Stimulated activated CD8-positive, alpha-beta memory T cell treated with anti-CD3 and anti-CD28 coated beads, Interleukin-12 subunit alpha, Interleukin-12 subunit beta, amount 100 ng/mL, for 4 hours (primary cell): ENCODE measurements around the gene FNBP1L.
"Not testable (repeated sequence)": the region's sequence is repeated elsewhere in the genome, so short reads cannot be mapped to it uniquely, and the experiment has no call there.

Experiments
- DNase-seq: peaks from one replicate; pipeline ENCODE4 v3.0.0-alpha.2; 2020; ENCODE audit warnings: low read depth

FNBP1L gene

DNA sequence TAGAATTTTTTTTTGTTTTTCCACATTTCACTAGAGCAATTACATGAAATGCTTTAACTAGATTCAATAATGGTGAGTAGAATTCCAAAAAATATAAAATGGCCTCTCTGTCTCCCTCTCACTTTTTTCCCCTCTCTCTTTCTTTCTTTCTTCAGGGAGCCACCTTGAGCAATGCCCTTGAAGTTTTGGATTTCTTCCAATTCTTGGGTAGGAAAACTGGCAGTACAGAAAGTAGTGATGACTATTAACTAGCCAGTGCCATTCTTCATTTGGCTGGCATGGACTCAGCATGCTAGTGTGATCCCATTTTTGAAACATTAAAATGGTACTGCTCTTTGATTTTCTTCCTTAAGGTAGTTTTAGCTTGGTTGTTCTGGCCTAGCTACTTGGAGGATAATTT, 4.5 kb upstream of the FNBP1L start:
- no peak for DNase-seq

DNA sequence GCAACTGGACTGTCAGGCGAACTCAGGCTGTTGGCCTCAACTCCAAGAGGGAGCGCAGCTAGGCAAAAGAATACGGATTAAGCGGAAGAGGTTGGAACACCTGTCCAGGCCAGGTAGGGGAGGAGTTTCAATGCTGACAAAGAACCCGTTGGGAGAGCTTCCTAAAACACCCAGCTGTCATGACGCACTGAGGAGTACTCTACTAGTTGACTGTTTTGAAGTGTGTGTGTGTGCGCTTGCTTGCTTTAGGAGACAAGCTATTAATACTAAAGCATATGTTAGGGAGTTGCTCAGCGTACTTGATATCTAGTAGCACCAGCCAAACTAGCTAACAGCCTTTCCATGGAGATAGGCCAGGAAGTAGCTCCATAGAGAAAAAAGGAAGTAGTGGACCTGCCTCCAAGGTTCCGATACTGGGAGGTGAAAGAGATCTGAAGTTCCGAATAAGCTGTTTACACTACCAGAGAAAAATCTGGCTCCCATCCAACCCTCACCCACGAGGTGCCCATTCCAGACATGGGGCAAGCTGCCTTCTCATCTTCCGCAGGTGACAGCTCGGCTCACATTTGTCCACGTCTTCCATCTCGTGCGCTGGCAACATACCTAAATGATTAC, 974 bp upstream of the FNBP1L start:
- DNase-seq = no peak

- DNase-seq = no peak
Observed at GRCh38 chr1:93448292-93448982, 519 bp downstream of the FNBP1L start.

- DNase-seq = no peak
Observed at GRCh38 chr1:93448983-93449804, 1.3 kb downstream of the FNBP1L start.

GRCh38 chr1:93450321-93450720, 2.4 kb downstream of the FNBP1L start:
- no peak for DNase-seq

DNA sequence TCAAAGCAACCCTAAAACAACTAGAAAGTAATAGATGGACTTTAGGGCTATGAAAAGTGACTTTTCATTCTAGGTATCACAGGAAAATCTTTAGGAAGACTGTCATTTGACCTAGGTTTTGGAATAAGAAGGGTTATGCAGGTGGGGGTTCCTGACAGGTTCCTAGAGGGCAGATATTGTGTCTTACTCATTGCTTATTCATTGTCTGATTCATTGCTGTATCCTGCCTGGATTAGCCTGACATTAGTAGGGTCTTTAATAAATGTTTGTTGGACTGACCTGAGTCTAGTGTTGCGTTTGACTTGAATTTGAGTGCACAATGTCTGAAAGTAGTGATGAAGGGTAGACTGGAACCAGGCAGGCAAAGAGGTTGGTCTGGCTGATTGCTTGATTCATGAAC, 6.0 kb downstream of the FNBP1L start:
- no peak for DNase-seq

DNA sequence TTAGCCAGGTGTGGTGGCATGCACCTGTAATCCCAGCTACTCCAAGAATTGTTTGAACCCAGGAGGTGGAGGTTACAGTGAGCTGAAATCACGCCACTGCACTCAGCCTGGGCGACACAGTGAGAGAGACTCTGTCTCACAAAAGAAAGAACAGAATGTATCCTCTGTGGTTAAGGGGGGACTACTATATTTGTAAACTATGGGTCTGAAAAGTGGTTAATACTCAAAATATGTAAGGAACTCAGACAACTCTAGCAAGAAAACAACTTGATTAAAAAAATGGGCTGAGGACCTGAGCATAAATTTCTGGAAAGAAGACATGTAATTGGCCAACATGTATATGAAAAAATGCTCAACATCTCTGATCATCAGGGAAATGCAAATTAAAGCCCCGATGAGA, 11.2 kb downstream of the FNBP1L start:
- no peak for DNase-seq

GRCh38 chr1:93461236-93461635, 13.3 kb downstream of the FNBP1L start:
- DNase-seq = no peak

GRCh38 chr1:93463960-93464359, 16.0 kb downstream of the FNBP1L start:
- DNase-seq = no peak

DNA sequence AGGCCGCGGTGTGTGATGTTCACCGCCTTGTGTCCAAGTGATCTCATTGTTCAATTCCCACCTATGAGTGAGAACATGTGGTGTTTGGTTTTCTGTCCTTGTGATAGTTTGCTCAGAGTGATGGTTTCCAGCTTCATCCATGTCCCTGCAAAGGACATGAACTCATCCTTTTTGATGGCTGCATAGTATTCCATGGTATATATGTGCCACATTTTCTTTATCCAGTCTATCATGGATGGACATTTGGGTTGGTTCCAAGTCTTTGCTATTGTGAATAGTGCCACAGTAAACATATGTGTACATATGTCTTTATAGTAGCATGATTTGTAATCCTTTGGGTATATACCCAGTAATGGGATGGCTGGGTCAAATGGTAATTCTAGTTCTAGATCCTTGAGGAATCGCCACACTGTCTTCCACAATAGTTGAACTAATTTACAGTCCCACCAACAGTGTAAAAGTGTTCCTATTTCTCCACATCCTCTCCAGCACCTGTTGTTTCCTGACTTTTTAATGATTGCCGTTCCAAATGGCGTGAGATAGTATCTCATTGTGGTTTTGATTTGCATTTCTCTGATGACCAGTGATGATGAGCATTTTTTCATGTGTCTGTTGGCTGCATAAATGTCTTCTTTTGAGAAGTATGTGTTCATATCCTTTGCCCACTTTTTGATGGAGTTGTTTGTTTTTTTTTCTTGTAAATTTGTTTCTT, 17.6 kb downstream of the FNBP1L start:
- not testable (repeated sequence) for DNase-seq

GRCh38 chr1:93467606-93468005, 19.7 kb downstream of the FNBP1L start:
- no peak for DNase-seq

DNA sequence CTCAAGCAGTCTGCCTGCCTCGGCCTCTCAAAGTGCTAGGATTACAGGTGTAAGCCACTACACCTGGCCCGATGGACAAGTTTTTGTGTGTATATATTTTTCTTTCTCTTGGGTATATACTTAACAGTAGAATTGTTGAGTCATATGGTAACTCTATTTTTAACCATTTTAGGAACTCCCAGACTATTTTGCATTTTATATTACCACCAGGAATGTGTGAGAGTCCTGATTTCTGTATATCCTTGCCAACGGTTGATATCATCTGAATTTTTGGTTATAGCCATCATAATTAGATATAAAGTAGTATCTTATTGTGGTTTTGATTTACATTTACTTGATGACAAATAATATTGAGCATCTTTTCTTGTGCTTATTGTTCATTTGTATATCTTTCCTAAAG, 20.7 kb downstream of the FNBP1L start:
- no peak for DNase-seq

- not testable (repeated sequence) for DNase-seq
Observed at GRCh38 chr1:93469223-93469622, 21.3 kb downstream of the FNBP1L start.

GRCh38 chr1:93471284-93471683, 23.4 kb downstream of the FNBP1L start:
- DNase-seq = no peak

- DNase-seq = no peak
Observed at GRCh38 chr1:93471911-93472310, 24.0 kb downstream of the FNBP1L start.

GRCh38 chr1:93474321-93474720, 26.4 kb downstream of the FNBP1L start:
- DNase-seq = no peak

GRCh38 chr1:93475681-93476080, 27.8 kb downstream of the FNBP1L start:
- no peak for DNase-seq

DNA sequence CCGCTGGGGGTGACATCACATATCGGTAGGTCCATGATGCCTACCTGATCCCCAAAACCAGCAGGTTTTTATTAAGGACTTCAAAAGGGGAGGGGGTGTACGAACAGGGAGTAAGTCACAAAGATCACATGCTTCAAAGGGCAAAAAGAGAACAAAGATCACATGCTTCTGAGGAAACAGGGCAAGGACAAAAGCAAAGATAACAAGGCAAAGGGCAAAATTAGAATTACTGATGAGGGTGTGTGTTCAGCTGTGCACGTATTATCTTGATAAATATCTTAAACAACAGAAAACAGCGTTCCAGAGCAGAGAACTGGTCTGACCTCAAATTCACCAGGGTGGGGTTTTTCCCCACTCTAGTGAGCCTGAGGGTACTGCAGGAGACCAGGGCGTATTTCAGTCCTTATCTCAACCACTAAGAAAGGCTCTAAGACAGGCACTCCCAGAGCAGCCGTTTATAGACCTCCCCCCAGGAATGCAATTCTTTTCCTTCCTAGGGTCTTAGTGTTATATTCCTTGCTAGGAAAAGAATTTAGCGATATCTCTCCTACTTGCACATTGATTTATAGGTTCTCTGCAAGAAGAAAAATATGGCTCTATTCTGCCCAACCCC, 31.3 kb downstream of the FNBP1L start:
- not testable (repeated sequence) for DNase-seq

- not testable (repeated sequence) for DNase-seq
Observed at GRCh38 chr1:93481899-93482298, 34.0 kb downstream of the FNBP1L start.

DNA sequence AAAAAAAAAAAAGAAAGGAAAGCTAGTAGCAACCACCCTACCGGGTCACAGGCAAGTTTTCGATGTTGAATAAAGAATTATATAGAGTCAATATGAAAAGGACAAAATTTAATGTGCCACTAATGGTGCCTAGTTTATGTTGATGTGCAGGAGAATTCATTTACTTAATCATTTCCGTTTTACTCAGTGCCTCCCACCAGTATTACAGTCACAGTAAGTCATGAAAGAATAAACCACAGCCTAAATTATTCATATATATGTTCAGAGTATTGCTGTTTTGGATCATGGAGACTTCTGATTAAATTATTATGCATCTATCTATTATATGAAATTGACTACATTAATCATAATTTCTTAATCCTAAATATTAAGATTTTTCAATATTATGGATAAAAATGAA, 35.3 kb downstream of the FNBP1L start:
- no peak for DNase-seq

GRCh38 chr1:93483606-93484005, 35.7 kb downstream of the FNBP1L start:
- no peak for DNase-seq

- DNase-seq = no peak
Observed at GRCh38 chr1:93488207-93488606, 40.3 kb downstream of the FNBP1L start.
